Epithelial cell of esophagus (primary cell): Measurements from ENCODE around the gene KLHL4.
A peak's percentile ranks its signal among the peaks of the same experiment; 100 is the strongest.
"Not testable (repeated sequence)": the region's sequence is repeated elsewhere in the genome, so short reads cannot be mapped to it uniquely, and the experiment has no call there.

Experiments used
- DNase-seq: peaks from one replicate; pipeline ENCODE4 v3.0.0; 2010; ENCODE audit warnings: low read depth
- H3K4me3 ChIP-seq: 2 replicates; pipeline ENCODE4 v1.5.1; 2011; ENCODE audit warnings: mild to moderate bottlenecking, low read length, control low read depth
- TF ChIP-seq, protein P1 (sequence below): IDR thresholded peaks from 2 replicates; pipeline ENCODE4 v1.5.1; 2011; ENCODE audit warnings: low read depth, mild to moderate bottlenecking, low read length, control low read depth, inconsistent platforms; ENCODE audit not compliant: insufficient read depth; ENCODE audit errors: missing control alignments

The KLHL4 gene

DNA sequence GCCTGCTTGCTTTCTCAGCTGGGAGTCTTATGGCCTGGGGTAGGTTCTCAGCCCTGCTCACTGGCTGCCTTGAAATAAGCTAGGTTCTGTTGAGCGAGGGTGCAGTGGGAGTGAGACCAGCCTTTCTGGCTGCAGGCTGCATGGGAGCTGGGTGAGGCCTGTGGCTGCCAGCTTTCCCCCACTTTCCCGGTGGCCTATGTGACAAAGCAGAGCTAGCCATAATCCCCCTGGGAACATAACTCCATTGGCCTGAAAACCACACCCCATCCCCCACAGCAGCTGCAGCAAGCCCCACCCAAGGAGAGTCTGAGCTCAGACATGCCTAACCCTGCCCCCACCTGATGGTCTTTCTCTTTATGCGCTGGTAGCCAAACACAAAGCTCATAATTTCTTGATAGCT, 118.9 kb downstream of the KLHL4 start:
- TF ChIP-seq, protein P1, sequence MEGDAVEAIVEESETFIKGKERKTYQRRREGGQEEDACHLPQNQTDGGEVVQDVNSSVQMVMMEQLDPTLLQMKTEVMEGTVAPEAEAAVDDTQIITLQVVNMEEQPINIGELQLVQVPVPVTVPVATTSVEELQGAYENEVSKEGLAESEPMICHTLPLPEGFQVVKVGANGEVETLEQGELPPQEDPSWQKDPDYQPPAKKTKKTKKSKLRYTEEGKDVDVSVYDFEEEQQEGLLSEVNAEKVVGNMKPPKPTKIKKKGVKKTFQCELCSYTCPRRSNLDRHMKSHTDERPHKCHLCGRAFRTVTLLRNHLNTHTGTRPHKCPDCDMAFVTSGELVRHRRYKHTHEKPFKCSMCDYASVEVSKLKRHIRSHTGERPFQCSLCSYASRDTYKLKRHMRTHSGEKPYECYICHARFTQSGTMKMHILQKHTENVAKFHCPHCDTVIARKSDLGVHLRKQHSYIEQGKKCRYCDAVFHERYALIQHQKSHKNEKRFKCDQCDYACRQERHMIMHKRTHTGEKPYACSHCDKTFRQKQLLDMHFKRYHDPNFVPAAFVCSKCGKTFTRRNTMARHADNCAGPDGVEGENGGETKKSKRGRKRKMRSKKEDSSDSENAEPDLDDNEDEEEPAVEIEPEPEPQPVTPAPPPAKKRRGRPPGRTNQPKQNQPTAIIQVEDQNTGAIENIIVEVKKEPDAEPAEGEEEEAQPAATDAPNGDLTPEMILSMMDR = no peak
- DNase-seq = no peak
- H3K4me3 ChIP-seq = no peak overlapping the region

DNA sequence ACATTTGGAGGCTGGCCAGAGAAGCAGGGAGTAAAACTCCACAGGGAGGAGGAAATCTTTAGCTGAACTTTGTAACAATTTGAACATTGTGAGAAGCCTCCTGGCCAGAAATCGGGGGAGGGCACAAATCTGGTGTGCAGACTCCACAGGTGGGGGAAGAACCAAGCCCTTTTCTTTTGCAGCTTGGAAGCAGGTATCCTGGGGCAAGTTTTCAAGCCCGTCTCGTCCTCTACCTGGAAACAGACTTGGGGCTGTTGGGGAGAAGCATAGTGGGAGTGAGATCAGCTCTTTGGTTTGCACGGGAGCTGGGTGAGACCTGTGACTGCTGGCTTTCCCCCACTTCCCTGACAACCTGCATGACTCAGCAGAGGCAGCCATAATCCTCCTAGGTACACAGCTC, 123.8 kb downstream of the KLHL4 start:
- not testable (repeated sequence) for DNase-seq

DNA sequence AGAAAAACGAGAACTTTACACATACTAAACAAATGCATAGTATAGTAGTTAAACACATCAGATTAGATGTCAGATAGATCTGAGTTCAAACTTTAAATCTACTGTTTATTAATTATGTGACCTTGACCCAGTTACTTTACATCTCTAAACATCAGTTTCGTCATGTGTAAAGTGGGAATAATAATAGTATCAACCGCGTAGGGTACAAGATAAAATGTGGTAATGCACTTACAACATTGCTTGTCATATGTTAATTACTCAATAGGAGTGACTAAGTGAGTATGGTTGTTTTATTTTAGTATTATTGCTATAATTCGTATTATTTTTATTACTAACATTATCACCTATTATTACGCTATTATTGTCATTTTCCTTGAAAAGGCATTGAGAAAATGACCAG, 144.2 kb downstream of the KLHL4 start:
- no peak overlapping the region for H3K4me3 ChIP-seq
- TF ChIP-seq, protein P1 = no peak
- no peak for DNase-seq

More for the DNA sequence above, 123.8 kb downstream of the KLHL4 start:
- H3K4me3 ChIP-seq = not testable (repeated sequence)

DNA sequence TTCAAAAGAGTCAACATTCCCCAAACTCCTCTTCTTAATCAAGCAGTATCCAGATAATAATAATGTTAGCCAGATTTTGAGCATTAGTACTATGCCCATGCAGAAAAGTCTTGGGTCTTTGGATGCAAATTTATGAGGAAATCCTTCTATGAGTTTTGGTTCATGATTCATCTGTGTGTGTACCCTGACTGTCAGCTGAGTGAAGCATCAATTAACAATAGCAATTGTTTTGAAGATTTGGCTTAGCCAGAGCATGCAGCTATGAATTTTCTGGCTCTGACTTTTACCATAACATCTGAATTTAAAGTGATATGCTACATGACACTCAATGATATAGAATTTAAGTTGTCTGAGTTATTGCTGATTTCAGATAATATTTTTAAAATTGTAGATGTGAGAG, 145.8 kb downstream of the KLHL4 start:
- no peak overlapping the region for H3K4me3 ChIP-seq
- TF ChIP-seq, protein P1 = no peak

GRCh38 chrX:87664381-87664780, 146.8 kb downstream of the KLHL4 start:
- DNase-seq = peak; percentile 41
- no peak overlapping the region for H3K4me3 ChIP-seq
- TF ChIP-seq, protein P1 = peak; percentile 26

More for the DNA sequence above, 145.8 kb downstream of the KLHL4 start:
- peak; percentile 3 for DNase-seq

DNA sequence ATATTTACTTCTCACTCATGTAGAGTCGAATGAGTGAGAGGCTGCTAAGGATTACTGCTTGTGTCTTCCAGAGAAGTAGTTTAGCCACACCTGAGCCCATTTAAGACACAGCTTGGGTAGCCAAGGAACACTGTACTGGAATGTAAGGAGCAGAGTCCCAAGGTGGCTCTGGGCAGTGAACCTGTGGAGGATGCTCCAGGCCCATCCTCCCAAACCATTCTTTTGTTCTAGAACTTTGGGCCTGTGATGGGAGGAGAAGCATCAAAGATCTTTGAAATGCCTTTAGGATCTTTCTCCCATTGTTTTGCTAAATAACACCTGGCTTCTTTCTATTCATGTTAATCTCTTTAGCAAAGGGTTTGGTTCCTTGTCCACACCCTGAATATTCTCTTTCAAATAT, 162.2 kb downstream of the KLHL4 start:
- DNase-seq = no peak
- TF ChIP-seq, protein P1 = no peak
- H3K4me3 ChIP-seq = no peak overlapping the region

- DNase-seq = no peak
- no peak overlapping the region for H3K4me3 ChIP-seq
- TF ChIP-seq, protein P1 = no peak
These were observed 170.1 kb downstream of the KLHL4 start for GRCh38 chrX:87687703-87688102.

DNA sequence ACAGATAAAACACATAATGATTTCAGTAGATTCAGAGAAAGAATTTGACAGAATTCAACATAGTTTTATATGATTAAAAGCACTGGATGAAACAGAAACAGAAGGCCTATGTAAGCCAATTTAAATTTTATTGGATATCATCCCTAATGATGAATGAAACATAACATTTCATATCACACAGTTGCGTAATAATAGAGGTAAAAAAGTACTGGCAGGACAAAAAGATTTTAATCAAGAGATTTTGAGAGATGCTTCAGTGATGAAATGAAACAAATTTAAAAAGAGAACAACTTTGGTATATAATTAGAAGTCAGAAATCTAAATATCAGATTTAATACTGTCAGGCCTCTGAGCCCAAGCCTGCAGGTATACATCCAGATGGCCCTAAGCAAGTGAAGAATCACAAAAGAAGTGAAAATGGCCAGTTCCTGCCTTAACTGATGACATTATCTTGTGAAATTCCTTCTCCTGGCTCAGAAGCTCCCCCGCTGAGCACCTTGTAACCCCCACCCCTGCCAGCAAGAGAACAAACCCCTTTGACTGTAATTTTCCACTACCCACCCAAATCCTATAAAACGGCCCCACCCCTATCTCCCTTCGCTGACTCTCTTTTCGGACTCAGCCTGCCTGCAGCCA, 170.6 kb downstream of the KLHL4 start:
- not testable (repeated sequence) for DNase-seq, H3K4me3 ChIP-seq

- DNase-seq, H3K4me3 ChIP-seq: not testable (repeated sequence)
These were observed 171.6 kb downstream of the KLHL4 start for GRCh38 chrX:87689218-87689617.
